ENCODE data around the gene RETREG1.

- TF ChIP-seq CTCF (IDR thresholded peaks at IDR 0.05; ENCODE audit: low read length) (no peak), EZH2 (optimal IDR thresholded peaks at IDR 0.05; ENCODE audit: low read depth, low read length) (no peak), EZH2phosphoT487 (IDR thresholded peaks at IDR 0.05; ENCODE audit: low read length) (no peak)
These were observed 98.2 kb downstream of the RETREG1 start for GRCh38 chr5:16518606-16519005.
